ENCODE measurements around the gene TEX48.

Gene TEX48

DNA sequence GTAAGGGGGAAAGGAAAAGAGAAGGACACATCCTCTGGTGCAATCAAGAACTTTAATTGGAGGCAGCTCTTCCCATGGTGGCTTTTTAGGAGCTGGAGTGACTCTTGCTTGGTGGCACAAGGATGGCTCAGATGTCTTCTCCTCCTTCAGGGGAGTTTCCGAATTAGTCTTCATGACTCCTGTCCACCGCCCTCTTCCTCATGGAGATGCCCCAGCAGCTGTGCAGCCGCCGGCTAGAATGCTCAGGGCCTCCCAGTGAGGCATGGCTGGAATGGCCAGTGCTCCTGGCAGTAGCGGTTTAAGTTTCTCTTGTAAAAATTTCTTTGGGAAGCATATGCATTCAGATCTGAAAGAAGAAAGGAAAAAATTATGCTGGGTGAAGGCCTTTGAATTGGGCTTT lies 15.6 kb downstream of the TEX48 start:
- DNase-seq = no peak

DNA sequence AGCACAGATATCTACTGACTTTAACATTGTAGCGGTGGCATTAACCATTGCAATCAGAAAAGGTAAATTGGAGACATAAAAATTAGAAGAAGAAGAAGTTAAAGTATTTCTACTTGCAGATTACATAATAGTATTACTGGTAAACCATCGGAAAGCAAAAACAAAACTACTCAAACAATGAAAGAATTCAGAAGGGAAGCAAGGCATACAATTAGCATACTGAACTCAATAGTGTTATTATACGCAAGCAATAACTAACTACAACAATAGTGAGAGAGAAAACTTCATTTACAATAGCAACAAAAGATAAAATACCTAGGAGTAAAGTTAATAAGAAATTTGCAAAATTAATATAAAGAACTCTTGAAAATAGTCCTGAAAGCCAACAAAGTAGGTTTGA lies 17.8 kb downstream of the TEX48 start:
- DNase-seq = no peak

DNA sequence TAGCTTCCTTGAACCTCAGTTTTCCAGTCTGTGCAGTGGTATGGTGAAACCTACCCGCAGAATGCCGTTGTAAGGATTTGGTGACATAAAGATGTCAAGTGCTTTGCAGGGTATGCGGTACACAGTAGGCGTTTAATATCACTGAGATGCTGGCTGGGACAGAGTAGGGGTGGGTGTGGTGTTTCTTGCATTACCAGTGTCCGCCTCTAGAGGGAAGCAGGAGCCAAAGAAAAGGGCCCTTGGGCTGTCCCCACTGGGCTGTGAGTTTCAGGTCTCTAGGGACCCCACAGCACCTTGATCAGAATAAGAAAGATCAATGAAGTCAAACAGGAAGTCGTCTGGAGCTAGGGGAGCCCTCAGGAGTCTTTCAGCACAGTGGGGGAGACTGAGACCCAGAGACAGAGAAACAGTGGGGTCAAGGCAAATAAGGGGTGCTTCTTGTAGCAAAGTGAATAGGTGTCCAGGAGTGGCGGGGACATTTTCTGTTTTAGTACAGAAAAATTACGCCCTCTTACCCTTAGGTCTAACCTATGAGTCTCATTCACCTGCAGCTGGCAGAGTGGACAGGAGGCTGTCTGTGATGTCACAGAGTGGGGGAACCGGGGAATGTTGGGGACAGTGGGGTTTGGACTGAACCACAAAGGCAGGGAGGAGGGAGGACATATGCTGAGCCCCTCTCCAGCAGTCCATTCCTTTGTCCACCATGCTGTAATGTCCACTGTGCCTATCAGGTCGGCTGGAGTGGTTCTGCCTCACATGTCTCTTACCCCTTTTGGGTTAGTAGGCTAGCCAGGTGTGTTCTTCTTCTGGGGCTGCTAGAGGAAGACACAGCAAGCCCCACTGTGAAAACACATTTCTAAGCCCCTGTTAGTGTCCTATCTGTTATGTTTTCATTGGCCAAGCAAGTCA lies 19.7 kb downstream of the TEX48 start:
- peak; percentile 81 for DNase-seq

DNA sequence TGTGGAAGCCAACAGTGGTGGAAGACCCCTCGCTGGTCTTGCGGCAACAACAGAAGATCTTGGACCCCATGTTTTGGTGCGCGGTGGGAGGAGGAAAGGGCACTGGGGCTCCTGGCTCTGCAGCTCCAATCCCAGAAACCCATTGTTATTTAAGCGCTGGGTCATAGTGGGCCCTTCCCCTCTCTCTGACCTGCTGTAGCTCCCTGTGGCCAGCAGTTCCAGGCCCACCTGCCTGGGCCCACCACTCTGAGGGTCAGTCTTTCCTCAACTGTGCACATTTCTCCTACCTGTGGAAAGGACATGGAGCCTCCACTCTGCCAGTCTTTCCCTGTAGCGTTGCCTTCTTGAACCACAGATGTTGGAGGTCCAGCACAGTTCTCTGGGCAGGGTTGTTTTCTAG lies 24.3 kb downstream of the TEX48 start, which contains the start of gene TEX53:
Gene TEX53, minus strand, starts transcription at position 101 of the 400 bp plus-strand sequence. Its CDS starts 31 bp downstream, at position 70.
- DNase-seq = no peak

DNA sequence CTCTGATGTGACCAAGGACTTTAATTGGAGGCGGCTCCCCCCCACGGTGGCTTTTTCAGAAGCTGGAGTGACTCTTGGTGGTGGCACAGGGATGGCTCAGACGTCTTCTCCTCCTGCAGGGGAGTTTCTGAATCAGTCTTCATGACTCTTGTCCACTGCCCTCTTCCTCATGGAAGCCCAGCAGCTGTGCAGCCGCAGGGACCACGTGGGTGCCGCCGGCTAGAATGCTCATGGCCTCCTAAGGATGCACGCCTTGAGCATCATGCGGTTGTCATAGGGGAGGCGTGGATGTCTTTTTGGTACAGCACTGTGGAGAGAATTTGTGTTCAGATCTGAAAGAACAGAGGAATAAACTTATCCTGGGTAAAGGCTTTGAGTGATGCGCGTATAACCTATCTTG lies 25.7 kb downstream of the TEX48 start:
- DNase-seq = no peak

DNA sequence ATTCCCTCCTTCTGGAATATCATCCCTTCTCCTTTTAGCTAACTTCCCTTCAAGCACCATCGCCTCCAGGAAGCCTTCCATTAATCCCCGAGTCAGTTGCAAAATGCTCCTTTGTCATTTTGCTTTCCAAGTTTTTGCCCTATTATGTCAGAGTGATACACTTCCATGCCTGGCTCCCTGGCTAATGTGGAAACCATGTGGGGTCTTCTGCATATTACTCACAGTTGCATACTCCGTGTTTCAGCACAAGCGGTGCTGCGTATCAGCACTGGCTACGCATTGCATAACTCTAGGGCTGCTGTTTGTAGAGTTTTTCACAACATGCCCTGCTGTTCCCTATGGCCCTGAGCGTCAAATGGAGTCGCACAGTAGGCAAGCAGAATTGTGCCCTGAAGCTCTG lies 26.3 kb downstream of the TEX48 start:
- no peak for DNase-seq

DNA sequence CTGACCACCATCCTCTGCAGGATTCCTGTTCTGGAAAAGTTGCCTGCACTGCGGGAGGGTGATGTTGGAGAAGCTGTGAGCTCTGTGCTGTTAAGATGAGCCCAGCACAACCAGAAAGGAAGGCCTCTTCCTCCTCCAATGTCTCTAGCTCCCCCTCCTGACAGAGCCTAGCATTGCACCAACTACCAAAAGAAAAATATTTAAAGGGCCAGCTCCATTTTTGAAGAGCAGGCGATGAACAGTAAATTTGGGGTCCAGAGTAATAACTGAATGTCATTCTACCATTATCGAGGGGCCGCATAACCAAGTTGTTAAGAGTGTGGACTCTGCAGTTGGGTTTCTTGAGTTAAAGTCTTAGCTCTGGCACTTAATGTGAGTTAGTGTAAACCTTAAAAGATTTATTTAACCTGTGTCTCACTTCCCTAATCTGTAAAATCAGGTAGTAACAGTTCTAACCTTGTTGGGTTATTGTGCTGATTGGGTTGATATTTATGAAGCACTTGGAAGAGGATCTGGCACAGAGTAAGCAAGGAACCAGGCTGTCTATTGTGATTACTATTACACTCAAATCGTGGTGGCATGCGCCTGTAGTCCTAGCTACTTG lies 28.3 kb downstream of the TEX48 start:
- peak; percentile 88 for DNase-seq

DNA sequence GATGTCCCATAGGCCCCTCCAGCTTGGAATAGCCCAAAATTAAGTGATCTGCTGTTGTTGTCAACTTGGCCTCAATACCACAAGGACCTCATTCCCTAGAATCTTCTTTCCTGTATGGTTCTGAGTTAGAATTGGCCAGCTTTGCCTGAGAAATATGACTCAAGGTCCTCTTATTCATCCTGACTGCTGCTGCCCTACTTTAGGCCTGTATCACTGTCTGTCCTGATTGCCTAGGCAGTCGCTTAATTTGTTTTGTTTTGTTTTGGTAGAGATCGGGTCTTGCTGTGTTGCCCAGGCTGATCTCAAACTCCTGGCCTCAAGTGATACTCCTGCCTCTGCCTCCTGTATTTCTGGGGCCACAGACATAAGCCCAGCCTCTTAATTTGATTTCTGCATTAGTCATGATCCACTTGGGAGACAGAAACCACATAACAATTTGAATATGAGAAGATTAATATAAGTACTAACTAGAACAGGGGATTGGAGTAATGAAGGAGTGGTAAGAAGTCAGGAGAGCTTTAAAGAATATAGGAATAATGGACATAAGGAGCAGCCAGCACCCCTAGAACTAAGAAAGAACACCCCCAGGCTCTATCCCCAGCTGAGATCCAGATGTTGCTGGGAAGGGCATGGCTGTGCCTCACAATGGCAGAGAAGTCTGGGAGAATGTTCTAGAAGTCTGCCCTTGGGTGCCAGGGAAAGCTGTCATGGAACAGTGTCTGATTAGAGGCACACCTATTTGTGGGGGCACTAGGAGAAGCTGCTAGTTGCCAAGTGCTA lies 29.0 kb downstream of the TEX48 start:
- DNase-seq = no peak

DNA sequence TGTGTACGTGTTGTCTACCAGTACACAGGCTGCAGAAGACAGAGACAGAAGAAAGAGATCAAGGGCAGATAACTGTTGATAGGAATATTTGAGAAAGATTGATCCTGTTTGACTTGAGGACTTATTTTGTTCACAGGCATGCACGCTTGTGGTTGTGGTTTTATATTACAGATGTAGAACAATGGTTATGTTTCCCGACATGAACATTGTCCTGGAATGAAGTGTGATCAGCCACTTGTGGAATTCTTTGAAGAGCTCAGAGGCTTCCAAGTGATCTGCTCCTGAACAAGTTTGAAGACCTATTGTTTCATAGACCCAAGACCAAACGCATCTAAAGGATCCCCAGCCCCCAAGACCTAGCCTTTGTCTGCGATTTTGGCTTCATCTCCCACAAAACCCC lies 38.1 kb downstream of the TEX48 start:
- DNase-seq = no peak

DNA sequence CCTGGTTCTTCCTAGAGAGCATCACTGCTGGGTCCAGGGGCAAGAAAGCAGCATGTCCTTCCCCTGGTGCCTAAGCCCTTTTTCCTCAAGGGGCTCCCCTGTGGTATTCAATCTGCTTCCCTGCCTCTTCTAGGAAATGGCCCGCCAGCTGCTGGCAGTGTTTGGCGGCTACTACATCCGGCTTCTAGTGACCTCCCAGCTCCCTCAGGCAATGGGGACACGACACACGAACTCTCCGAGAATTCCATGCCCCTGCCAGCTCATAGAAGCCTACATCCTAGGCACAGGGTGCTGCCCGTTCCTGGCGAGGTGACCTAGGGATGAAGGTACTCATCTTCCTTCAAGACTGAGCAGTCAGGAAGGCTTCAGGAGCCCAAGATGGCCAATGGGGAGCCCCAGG lies 39.0 kb downstream of the TEX48 start:
- no peak for DNase-seq

DNA sequence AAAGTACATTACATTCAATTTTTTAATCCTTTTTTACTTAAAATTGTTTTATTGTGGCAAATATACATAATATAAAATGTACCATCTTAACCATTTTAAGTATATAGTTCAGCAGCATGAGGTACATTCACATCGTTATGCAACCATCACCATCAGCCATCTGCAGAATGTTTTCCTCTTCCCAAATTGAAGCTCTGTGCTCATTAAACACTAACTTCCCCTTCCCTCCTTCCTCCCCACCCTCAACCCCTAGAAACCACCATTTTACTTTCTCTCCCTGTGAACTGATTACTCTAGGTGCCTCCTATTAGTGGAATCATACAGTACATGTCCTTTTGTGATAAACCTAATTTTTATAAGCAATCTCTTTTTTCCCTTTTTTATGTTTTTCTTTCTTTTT lies 40.0 kb downstream of the TEX48 start:
- no peak for DNase-seq

DNA sequence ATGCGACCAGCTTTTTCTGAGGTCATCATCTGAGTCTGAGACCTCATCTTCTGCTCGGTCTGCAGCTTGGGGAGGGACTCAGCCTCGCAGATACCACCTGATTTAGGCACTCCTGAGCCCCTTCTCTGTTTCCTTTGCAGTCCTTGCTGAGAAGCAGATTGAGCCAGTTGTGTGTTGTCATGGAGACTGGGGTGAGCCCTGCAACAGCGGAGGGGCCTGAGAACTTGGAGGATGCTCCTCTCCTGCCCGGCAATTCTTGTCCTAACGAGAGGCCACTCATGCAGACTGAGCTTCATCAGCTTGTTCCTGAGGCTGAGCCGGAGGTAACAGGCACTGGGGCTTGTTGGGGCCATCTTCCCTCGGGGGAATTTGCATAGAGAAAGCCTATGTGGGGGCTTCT lies 43.6 kb downstream of the TEX48 start:
- no peak for DNase-seq

DNA sequence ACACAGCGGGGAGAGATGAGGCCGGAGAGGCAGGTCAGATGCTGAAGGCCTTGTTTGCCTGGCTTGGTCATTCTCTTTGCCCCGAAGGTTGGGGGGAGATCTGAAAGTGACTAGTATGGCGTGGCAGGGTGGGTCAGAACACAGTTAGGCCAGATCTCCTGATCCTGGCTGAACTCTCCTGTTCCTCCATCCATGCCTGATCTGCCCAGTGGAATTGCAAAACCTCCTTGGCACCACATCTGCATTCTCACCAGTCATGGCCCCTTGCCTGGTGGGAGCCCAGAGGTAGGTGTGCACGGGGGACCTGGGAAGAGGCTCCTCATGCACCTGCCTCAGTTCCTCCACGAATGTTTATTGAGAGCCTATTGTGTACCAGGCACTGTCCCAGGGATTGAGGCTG lies 47.6 kb downstream of the TEX48 start:
- no peak for DNase-seq

DNA sequence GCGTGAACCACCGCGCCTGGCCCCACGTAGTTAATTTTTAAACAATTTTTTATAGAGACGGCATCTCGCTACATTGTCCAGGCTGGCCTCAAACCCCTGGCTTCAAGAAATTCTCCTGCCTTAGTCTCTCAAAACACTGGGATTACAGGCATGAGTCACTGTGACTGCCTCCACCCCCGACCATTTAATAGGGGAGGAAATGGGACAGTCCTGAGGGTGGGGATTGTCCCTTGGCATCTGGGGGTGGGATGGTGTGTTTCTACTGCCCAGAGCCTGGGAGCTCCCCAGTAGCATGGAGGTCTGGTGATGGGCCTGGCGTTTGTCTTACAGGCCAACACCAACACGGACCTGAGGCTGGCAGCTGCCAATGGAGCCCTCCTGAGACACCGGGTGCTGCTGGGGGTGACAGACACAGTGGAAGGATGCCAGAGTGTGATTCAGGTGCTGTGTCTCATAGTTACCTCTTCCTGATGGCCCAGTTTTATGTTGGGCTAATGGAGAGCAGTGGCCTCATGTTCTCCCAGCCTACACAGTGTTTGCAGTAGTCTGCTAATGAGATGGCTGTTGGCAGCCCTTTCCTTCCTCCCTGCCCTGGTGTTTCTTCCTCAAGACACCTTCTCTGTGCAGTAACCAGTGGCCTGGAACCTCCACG lies 48.4 kb downstream of the TEX48 start:
- DNase-seq = no peak

DNA sequence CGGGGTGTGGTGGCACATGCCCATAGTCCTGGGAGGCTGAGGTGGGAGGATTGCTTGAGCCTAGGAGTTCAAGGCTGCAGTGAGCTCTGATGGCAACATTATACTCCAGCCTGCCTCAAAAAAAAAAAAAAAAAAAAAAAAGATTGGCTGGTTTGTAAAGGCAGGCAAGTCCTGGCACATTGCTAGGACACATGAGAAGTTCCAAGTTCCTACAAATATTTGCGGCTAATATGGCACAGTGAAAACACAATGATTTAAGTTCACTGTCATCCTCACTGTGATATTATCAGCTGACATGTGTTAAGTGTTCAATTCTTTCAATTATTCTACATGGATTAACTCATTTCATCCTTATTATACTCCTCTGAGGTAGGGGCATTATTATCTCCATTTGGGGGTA lies 50.8 kb downstream of the TEX48 start:
- DNase-seq = no peak

DNA sequence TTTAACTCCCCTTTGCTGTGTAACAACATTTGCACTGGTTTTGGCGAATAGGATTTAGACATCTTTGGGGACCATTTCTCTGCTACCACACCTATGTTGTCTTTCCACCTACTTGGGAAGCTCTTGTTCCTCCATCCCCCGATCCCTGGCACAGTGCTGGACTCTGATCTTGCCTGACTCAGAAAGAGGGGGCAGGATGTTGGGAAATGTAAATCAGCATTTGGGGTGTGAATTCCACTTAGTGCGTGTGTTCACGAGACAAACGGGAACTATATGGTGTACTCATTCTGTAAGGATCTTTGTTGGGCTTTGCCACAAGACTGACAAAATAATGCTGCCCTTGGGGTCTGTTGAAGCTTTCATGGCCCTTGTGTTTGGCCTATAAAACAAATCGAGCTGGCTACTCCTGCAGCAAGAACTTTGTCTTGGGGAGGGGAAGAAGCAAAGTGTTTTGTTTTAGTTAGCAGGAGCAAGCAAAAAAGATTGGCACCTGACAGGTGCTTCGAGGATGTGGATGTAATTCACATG lies 52.4 kb downstream of the TEX48 start:
- DNase-seq = no peak

DNA sequence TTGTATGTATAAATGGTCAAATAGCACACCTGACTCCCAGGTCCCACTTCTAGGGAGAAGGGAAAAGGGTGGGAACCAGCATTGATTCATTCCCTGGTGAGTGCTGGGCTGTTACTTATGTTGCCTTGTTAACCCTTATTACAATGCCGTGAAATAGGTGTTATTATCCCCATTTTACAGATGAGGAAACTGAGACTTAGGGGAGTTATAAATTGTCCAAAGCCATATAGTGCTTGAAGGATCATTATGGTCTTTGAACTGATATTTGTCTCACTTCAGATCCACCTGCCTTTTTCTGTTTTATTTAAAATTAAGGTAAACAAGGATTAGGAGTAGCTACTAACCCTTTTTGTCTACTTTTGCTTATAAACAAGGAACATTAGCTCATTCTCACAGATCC lies 54.4 kb downstream of the TEX48 start:
- no peak for DNase-seq

DNA sequence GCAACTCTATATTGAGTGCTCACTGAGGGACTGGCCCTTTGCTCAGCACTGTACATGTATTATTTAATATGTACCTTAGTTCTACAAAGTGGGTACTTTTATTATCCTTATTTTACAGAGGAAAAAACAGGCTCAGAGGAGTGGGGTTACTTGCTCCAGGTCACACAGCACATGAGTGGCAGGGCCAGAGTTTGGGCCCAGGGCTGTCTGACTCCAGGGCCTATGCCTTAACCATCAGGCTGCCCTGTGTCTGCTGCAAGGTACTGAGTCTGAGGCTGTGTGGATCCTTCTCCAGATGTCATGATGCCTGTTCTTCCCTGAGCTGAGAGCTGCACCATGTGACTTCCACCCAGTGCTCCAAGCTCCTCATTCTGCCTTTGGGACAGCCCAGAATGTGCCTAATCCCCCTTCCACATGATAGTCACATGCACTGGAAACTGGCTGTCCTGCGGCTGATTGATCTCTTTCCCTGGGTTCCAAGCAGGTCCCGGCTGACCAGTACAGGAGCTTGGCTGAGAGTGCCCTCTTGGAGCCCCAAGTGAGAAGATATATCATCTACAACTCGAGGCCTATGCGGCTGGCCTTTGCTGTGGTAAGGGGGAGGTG lies 55.5 kb downstream of the TEX48 start:
- DNase-seq = no peak

DNA sequence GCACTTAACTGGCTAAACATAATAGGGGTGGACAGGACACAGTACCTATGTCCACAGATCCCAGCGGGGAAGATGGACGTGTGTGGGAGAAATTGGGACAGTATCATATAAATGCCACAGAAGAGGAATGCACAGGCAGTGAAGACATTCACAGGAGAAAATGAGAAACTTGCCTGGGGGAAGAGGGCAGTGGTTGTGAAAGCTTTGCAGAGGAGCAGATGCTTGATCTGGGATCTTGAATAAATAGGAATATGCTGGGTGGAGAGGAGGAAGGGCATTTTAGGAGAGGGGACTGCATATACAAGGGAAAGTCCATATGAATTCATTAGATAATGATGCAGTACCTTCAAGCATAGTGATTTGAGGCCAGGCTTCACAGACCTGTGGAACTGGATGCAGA lies 57.3 kb downstream of the TEX48 start:
- no peak for DNase-seq

DNA sequence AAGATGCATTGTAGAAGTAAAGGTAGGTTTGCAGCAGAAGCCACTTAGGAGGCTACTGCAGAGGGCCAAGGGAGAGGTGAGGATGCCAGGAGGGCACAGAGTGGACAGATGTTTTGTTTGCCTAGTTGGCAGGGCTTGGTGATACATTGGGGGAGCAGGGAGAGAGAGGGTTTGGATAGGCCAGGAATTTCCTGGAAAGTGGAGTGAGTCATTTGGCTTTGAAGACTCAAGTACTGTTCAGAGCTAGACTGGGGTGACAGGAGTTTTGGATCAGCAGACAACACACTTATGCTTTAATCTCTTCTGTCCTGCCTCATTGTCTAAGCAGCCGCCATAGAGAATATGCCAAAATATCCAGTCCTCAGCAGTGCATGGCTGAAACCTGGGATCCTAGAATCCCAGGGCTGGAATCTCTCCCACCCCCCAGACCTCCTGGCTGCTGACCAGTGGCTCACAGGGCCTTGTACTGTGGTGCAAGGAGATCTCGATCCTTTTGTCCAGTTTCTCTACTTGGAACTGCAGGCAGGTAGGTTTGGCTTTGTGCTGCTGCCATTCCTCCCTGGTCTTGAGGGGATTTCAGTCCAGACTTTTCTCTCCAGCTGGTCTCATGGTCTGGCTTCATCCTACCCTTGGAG lies 59.9 kb downstream of the TEX48 start:
- DNase-seq = no peak

DNA sequence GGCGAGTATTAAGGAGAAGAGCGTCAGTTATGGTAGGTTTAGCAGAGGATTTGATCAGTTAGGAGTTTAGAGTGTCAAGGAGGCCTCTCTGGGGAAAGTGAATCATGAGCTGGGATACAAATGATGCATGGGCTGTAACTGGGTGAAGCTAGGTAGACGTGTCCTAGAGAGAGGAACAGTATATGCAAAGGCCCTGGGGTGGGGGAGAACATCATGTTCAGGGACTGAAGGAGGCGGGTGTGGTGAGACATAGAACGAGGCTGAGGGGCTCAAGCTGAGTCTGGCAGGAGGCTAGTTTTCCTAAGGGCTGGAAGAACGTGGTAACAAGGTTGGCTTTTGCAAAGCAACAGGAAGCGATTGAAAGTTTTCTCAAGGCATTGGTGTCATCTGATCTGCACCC lies 60.4 kb downstream of the TEX48 start:
- no peak for DNase-seq

DNA sequence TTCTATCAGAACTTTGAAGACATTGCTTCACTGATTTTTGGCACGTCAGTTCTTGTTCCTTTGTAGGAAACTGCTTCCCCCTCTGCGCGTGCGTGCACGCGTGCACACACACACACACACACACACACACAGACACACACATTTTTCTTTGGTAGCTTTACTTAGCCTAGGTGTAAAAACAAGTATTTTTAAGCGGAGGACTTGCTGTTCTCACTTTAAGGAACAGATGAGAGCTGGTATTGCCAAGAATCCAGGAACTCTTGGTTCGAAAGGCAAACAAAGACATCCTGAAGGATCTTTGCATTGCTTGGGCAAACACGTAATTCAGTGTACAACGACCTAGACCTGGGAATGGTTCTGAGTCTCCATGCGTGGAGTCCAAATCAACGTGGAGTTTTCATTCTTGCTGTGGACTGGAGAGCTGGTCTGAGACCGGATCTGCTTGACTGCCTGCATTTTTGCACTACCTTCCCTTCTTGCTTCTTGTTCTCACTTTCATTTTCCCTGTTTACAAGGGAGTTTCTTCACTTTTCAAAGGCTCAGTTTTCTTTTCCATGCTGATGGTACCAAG lies 62.7 kb downstream of the TEX48 start:
- DNase-seq = no peak
